Neuron (in vitro differentiated cells): ENCODE data around the gene SLC11A2.
A peak's percentile ranks its signal among the peaks of the same experiment; 100 is the strongest.

Experiments used
- H2AFZ ChIP-seq: one replicate; pipeline ENCODE4 v1.6.1; 2013; ENCODE audit warnings: low read depth, mild to moderate bottlenecking, inconsistent platforms, low read length, moderate library complexity
- H3K27me3 ChIP-seq: one replicate; pipeline ENCODE4 v1.6.1; 2013; ENCODE audit warnings: low read length; ENCODE audit not compliant: insufficient read depth
- H3K36me3 ChIP-seq: one replicate; pipeline ENCODE4 v1.6.1; 2013; ENCODE audit warnings: low read length; ENCODE audit not compliant: insufficient read depth
- H3K4me1 ChIP-seq: one replicate; pipeline ENCODE4 v1.6.1; 2013; ENCODE audit warnings: low read length; ENCODE audit not compliant: insufficient read depth
- H3K4me3 ChIP-seq: 2 replicates; pipeline ENCODE4 v1.5.1; 2013; ENCODE audit warnings: mild to moderate bottlenecking, low read length, moderate library complexity
- H3K9me3 ChIP-seq: one replicate; pipeline ENCODE4 v1.6.1; 2013; ENCODE audit warnings: low read length

SLC11A2 gene

DNA sequence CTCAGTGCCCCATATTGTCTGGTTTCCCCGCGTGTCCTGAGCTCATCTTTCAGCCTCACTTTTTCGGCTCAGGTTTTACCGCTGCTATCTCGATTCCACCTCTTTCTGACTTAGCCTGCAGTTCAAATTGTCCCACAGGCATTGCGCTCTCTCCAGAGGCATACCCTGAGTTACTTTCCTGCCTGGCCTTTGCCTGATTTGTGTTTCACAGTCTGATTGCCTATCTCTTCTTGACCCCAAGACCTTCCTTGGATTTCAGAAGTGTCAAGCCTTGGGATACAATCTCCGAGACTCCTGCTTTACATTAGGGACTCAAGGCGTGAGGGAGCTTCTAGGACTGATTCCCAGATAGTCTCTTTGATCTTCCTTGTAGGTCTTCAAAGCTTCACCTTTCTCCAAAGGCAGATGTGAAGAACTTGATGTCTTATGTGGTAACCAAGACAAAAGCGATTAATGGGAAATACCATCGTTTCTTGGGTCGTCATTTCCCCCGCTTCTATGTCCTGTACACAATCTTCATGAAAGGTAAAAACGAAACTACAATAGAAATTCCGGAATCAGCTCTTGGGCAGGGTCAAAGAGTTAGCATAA lies 22.6 kb upstream of the SLC11A2 start:
- Histone ChIP-seq H3K36me3 (no peaks in the 10 kb centered on the region), H3K4me1 (no peaks in the 10 kb centered on the region), H3K4me3 (peak overlapping the region; percentile 49), H3K27me3 (no peaks in the 10 kb centered on the region), H3K9me3 (no peaks in the 10 kb centered on the region), H2AFZ (no peak overlapping the region)

- Histone ChIP-seq H3K9me3 (no peaks in the 10 kb centered on the region), H3K27me3 (no peaks in the 10 kb centered on the region), H3K4me3 (peak within 1 kb of the TSS; percentile 49), H3K4me1 (no peaks in the 10 kb centered on the region), H3K36me3 (no peaks in the 10 kb centered on the region), H2AFZ (no peak within 1 kb of the TSS)
These were observed 21.7 kb upstream of the SLC11A2 start, which contains the start of gene LETMD1 for GRCh38 chr12:51047655-51048540. Gene LETMD1 (plus strand): TSS chr12:51048327. CDS start chr12:51048357, 30 bp downstream.

DNA sequence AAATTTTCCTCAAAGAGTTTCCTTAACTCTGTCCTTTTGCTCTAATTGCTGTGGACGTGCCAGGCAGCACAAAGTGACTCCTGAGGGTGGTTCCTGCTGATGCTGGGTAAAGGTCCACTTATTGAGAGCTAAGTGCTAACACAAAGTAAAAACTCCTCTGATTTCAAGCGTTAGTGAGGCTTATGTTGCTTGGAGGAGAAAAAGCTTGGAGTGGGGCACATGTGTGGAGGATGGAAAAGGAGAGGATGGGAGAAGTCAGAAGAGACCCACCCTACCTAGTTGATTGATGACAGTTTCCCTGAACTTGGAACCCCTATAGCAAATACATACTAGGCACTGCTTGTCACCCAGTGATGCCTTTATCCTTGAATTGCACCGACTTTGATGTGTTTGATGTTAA lies 10.1 kb upstream of the SLC11A2 start:
- H3K9me3 ChIP-seq, result no peaks in the 10 kb centered on the region
- no peak overlapping the region for H3K4me3 ChIP-seq
- H3K27me3 ChIP-seq, result no peaks in the 10 kb centered on the region
- no peaks in the 10 kb centered on the region for H3K4me1 ChIP-seq
- no peak overlapping the region for H2AFZ ChIP-seq
- H3K36me3 ChIP-seq, result no peaks in the 10 kb centered on the region

- H2AFZ ChIP-seq, result no peak overlapping the region
- no peaks in the 10 kb centered on the region for H3K36me3 ChIP-seq
- H3K27me3 ChIP-seq, result no peaks in the 10 kb centered on the region
- H3K4me3 ChIP-seq, result no peak overlapping the region
- H3K4me1 ChIP-seq, result peaks cover under 1% of the 10 kb centered on the region
- H3K9me3 ChIP-seq, result no peaks in the 10 kb centered on the region
These were observed 7.4 kb upstream of the SLC11A2 start for GRCh38 chr12:51033457-51034089.

- Histone ChIP-seq H3K4me1 (peaks cover 3% of the 10 kb centered on the region), H3K27me3 (no peaks in the 10 kb centered on the region), H3K9me3 (no peaks in the 10 kb centered on the region), H3K4me3 (no peak overlapping the region), H3K36me3 (no peaks in the 10 kb centered on the region), H2AFZ (no peak overlapping the region)
These were observed 6.9 kb upstream of the SLC11A2 start for GRCh38 chr12:51033048-51033447.

GRCh38 chr12:51028813-51029150 lies 2.6 kb upstream of the SLC11A2 start:
- Histone ChIP-seq H3K36me3 (no peaks in the 10 kb centered on the region), H3K27me3 (no peaks in the 10 kb centered on the region), H2AFZ (no peak overlapping the region), H3K4me1 (peaks cover 5% of the 10 kb centered on the region), H3K4me3 (no peak overlapping the region), H3K9me3 (no peaks in the 10 kb centered on the region)

- no peak overlapping the region for H3K4me3 ChIP-seq
- H3K9me3 ChIP-seq, result no peaks in the 10 kb centered on the region
- H3K27me3 ChIP-seq, result no peaks in the 10 kb centered on the region
- H2AFZ ChIP-seq, result no peak overlapping the region
- no peaks in the 10 kb centered on the region for H3K36me3 ChIP-seq
- H3K4me1 ChIP-seq, result peaks cover 5% of the 10 kb centered on the region
These were observed 2.1 kb upstream of the SLC11A2 start for GRCh38 chr12:51028126-51028812.

GRCh38 chr12:51027342-51027835 lies 1.2 kb upstream of the SLC11A2 start:
- no peak overlapping the region for H2AFZ ChIP-seq
- H3K4me1 ChIP-seq, result peaks cover 5% of the 10 kb centered on the region
- H3K4me3 ChIP-seq, result no peak overlapping the region
- H3K9me3 ChIP-seq, result no peaks in the 10 kb centered on the region
- H3K27me3 ChIP-seq, result no peaks in the 10 kb centered on the region
- no peaks in the 10 kb centered on the region for H3K36me3 ChIP-seq

DNA sequence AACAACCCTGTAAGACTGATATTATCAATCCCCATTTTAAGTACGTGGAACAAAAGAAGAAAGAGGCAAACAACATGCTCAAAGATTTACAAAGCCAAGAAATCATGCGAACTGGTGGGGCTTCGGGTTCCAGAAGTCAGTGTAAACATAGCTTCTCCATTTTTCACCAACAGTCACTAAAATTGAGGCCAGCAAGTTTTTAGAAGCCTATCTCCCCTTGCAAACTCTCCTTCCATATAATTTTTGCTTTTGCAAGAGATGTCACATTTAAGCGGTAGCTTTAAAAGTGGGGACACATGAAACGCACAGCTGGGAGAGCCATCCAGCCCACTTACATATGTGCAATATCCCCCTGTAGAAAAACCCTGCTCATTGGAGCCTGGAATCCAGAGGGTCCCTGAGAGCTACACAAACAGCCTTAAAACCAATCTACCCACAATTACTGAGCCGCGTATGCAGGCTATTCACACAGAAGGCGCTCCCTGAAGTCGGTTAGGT lies 797 bp downstream of the SLC11A2 start:
- Histone ChIP-seq H3K4me1 (peaks cover 5% of the 10 kb centered on the region), H2AFZ (peak overlapping the region; percentile 68)

DNA sequence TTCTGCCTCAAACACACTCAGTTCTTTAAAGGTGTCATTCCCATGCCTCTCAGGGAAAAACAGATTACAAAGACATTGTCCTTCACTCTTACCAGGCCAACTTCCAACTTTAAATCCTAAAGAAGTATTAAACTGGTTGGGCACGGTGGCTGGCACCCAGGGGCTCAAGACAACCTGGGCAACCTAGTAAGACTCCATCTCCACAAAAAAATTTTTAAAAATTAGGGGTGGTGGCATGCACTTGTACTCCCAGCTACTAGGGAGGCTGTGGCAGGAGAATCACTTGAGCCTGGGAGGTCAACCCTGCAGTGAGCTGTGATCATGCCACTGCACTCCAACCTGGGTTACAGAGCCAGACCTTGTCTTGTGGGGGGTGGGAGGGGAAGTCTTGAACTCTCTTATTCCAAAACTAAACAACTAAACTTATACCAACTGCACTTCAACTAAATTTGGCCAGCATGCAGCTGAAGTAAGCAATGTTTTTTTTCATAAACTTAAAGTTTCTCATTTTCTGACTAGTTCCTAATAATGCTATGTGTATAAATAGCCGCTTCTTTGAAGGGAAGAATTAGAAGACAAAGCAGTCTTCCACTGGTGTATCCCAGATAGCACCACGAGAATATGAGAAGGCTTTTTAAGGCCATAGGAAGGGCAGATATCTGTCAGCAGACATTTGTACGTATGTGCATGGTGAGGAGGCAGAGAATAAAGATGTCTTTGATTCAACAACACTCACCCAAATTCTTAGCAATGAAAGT lies 2.4 kb downstream of the SLC11A2 start:
- no peak overlapping the region for H2AFZ ChIP-seq
- H3K27me3 ChIP-seq, result no peaks in the 10 kb centered on the region
- no peaks in the 10 kb centered on the region for H3K9me3 ChIP-seq
- H3K4me3 ChIP-seq, result peak overlapping the region; percentile 74
- H3K36me3 ChIP-seq, result no peaks in the 10 kb centered on the region
- H3K4me1 ChIP-seq, result peaks cover 5% of the 10 kb centered on the region

More for the DNA sequence above, 797 bp downstream of the SLC11A2 start:
- Histone ChIP-seq H3K27me3 (no peaks in the 10 kb centered on the region), H3K9me3 (no peaks in the 10 kb centered on the region), H3K4me3 (peak overlapping the region; percentile 74), H3K36me3 (no peaks in the 10 kb centered on the region)

GRCh38 chr12:51021694-51022093 lies 4.5 kb downstream of the SLC11A2 start:
- Histone ChIP-seq H2AFZ (no peak overlapping the region), H3K9me3 (no peaks in the 10 kb centered on the region), H3K36me3 (no peaks in the 10 kb centered on the region), H3K27me3 (no peaks in the 10 kb centered on the region), H3K4me3 (no peak overlapping the region), H3K4me1 (peaks cover 3% of the 10 kb centered on the region)

- Histone ChIP-seq H3K27me3 (no peaks in the 10 kb centered on the region), H3K4me1 (peaks cover 3% of the 10 kb centered on the region), H3K9me3 (no peaks in the 10 kb centered on the region), H3K36me3 (no peaks in the 10 kb centered on the region), H2AFZ (no peak overlapping the region), H3K4me3 (no peak overlapping the region)
These were observed 5.6 kb downstream of the SLC11A2 start for GRCh38 chr12:51020448-51021182.
